HUES48 (cell line): Measurements from ENCODE around the gene DSE.

ENCODE experiments used
- H3K27ac ChIP-seq: one replicate; pipeline ENCODE4 v1.7.0; 2013; ENCODE audit warnings: low read depth, low read length, inconsistent platforms
- H3K27me3 ChIP-seq: 2 replicates; pipeline ENCODE4 v1.6.1; 2013; ENCODE audit warnings: mild to moderate bottlenecking, low read length; ENCODE audit not compliant: control insufficient read depth, insufficient read depth
- H3K36me3 ChIP-seq: 2 replicates; pipeline ENCODE4 v1.6.1; 2013; ENCODE audit warnings: low read length; ENCODE audit not compliant: control insufficient read depth, insufficient read depth
- H3K4me1 ChIP-seq: 2 replicates; pipeline ENCODE4 v1.6.1; 2013; ENCODE audit warnings: mild to moderate bottlenecking, low read length; ENCODE audit not compliant: control insufficient read depth, insufficient read depth
- H3K4me3 ChIP-seq: 2 replicates; pipeline ENCODE4 v1.5.1; 2013; ENCODE audit warnings: mild to moderate bottlenecking, low read depth, low read length
- H3K9ac ChIP-seq: 2 replicates; pipeline ENCODE4 v1.6.1; 2013; ENCODE audit warnings: mild to moderate bottlenecking, low read depth, low read length, moderate library complexity
- H3K9me3 ChIP-seq: 2 replicates; pipeline ENCODE4 v1.6.1; 2013; ENCODE audit warnings: low read length; ENCODE audit not compliant: control insufficient read depth, insufficient read depth

DSE gene

DNA sequence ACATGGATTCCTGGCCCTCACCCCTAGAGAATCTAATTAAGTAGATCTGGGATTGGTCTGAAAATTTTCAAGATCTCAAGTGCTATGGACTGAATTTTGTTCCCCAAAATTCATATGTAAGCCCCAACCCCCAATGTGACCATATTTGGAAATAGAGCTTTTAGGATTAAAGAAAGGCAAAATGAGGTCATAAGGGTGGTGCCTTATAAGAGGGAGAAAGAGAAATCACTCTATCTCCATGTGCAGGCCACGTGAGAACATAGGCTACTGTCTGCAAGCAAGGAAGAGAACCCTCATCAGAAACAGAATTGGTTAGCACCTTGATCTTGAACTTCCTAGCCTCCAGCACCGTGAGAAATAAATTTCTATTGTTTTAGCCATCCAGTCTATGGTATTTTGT lies 8.5 kb upstream of the DSE start:
- Histone ChIP-seq H3K27me3 (no peaks in the 10 kb centered on the region), H3K9ac (no peak overlapping the region), H3K9me3 (no peaks in the 10 kb centered on the region), H3K36me3 (no peaks in the 10 kb centered on the region), H3K4me3 (no peak overlapping the region), H3K4me1 (no peaks in the 10 kb centered on the region; the same call in 1 of the 2 replicates), H3K27ac (no peak overlapping the region)

DNA sequence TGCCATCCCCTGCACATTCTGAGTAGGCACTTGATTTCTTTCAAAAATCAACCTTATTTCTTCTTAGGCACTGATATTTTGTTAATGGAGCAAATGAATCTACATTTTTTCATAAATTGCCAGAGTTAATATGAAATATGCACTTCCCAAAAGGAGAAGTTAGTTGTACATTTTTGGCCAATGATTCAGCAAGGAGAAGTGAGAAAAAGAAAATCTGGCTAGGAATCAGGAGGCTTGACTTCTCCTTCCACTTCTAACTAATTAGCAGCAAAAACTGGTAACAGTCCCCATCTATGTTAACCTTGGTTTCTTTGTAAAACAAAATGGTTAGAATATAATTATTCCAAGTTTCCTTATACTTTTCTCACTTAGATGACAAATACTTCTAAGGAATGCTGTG lies 7.0 kb upstream of the DSE start:
- Histone ChIP-seq H3K27me3 (no peaks in the 10 kb centered on the region), H3K4me3 (no peak overlapping the region), H3K9ac (no peak overlapping the region), H3K4me1 (no peaks in the 10 kb centered on the region; the same call in 1 of the 2 replicates), H3K36me3 (no peaks in the 10 kb centered on the region), H3K9me3 (no peaks in the 10 kb centered on the region), H3K27ac (no peak overlapping the region)

DNA sequence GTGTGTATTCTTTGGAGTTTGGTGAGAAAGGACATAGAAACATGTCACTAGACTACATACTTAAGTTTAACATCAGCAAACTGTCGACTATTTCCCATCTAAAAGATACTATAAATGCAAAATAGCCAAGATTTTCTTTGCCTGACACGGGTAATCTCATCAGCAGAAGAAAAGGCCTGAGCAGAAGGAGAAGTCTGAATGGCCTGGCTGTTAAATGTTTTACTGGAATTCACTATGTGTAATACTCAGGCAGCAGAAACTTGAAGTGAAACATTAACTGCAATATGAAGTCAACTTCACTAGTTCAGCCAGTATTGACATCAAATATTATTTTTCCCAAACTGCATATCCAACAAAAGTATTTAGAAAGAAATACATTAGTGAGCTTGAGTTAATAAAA lies 6.4 kb upstream of the DSE start:
- no peaks in the 10 kb centered on the region for H3K36me3 ChIP-seq
- H3K9me3 ChIP-seq, result no peaks in the 10 kb centered on the region
- no peak overlapping the region for H3K4me3 ChIP-seq
- no peaks in the 10 kb centered on the region for H3K27me3 ChIP-seq
- no peak overlapping the region for H3K9ac ChIP-seq
- H3K4me1 ChIP-seq, result peaks cover under 1% of the 10 kb centered on the region; the same call in 1 of the 2 replicates
- no peak overlapping the region for H3K27ac ChIP-seq

DNA sequence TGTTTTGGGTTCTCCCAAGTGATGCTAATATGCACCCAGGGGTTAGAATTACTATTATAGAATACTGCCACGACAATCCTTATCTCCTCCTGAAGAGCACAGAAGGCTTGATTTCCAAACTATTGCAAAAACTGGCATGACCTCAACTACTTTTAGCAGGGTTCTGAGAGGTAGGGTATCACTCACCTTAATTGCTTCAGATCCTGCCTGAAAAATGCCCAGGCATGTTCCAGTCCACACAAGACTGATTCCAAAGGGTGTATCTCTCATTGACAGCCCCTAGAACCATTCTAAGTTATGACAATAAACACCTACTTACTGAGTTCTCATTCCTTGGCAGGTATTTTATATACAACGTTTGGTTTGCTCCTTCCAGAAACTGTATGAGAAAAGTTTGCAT lies 5.0 kb upstream of the DSE start:
- H3K9me3 ChIP-seq, result no peaks in the 10 kb centered on the region
- no peak overlapping the region for H3K4me3 ChIP-seq
- H3K27me3 ChIP-seq, result no peaks in the 10 kb centered on the region
- no peaks in the 10 kb centered on the region for H3K36me3 ChIP-seq
- H3K9ac ChIP-seq, result no peak overlapping the region
- H3K4me1 ChIP-seq, result peaks cover 9% of the 10 kb centered on the region
- no peak overlapping the region for H3K27ac ChIP-seq

GRCh38 chr6:116366740-116367275 lies 3.9 kb upstream of the DSE start:
- H3K9ac ChIP-seq, result no peak overlapping the region
- no peak overlapping the region for H3K27ac ChIP-seq
- no peaks in the 10 kb centered on the region for H3K36me3 ChIP-seq
- H3K27me3 ChIP-seq, result no peaks in the 10 kb centered on the region
- H3K4me1 ChIP-seq, result peaks cover 9% of the 10 kb centered on the region
- no peak overlapping the region for H3K4me3 ChIP-seq
- no peaks in the 10 kb centered on the region for H3K9me3 ChIP-seq

GRCh38 chr6:116369540-116369939 lies 1.2 kb upstream of the DSE start:
- Histone ChIP-seq H3K27me3 (no peaks in the 10 kb centered on the region), H3K36me3 (no peaks in the 10 kb centered on the region), H3K9me3 (no peaks in the 10 kb centered on the region), H3K9ac (no peak overlapping the region), H3K27ac (no peak overlapping the region), H3K4me3 (peak overlapping the region; percentile 93), H3K4me1 (peaks cover 13% of the 10 kb centered on the region)

GRCh38 chr6:116369964-116370759 lies 585 bp upstream of the DSE start:
- no peaks in the 10 kb centered on the region for H3K9me3 ChIP-seq
- H3K9ac ChIP-seq, result peak overlapping the region; percentile 56; the same call in 1 of the 2 replicates
- H3K27me3 ChIP-seq, result no peaks in the 10 kb centered on the region

DNA sequence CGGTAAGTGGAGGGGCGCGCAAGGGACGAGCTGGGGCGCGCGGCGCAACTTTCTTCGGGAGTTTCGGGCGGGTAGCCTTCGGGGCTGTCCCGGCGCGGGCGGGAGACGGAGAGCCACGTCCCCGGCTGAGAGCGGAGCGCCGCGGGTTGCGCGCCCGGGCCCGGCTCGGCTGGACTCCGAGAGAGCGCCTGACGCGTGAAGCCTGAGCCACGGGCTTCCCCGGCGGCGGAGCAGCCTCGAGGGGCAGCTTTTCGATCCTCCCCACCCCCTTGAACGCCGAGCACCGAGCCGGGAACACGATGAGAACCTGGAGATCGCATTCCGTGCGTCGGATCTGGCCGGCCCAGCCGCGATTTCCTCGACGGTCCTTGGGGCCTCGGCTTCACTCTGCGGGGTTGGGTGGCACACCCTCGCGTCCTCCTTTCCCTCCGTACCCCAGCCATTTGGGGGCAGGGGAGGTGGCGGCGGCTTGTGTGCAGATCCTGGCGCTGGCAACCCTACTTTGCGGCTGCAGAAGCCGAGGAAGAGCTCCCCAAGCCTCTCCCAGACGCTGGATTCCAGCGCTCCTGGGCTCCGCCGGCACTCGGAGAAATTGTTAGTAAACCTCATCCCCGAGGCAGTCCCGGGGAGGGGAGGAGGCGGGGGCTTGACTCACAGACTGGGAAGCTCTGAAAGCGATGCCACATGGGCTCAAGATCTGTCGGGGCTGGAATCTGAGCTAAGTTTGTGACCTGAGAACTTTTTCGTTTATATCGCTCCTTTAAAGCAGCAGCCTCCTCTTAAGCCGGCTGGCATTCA lies 572 bp downstream of the DSE start:
- no peaks in the 10 kb centered on the region for H3K27me3 ChIP-seq
- no peaks in the 10 kb centered on the region for H3K36me3 ChIP-seq
- H3K9ac ChIP-seq, result peak overlapping the region; percentile 86
- H3K4me3 ChIP-seq, result peak overlapping the region; percentile 93
- peaks cover 18% of the 10 kb centered on the region for H3K4me1 ChIP-seq
- no peaks in the 10 kb centered on the region for H3K9me3 ChIP-seq
- H3K27ac ChIP-seq, result peak overlapping the region; percentile 84

More at GRCh38 chr6:116369964-116370759, 585 bp upstream of the DSE start:
- peak overlapping the region; percentile 93 for H3K4me3 ChIP-seq
- peaks cover 13% of the 10 kb centered on the region for H3K4me1 ChIP-seq
- H3K36me3 ChIP-seq, result no peaks in the 10 kb centered on the region
- peak overlapping the region; percentile 84 for H3K27ac ChIP-seq

- H3K9me3 ChIP-seq, result no peaks in the 10 kb centered on the region
- H3K4me3 ChIP-seq, result peak overlapping the region; percentile 93
- H3K9ac ChIP-seq, result peak overlapping the region; percentile 86
- peak overlapping the region; percentile 84 for H3K27ac ChIP-seq
- H3K36me3 ChIP-seq, result no peaks in the 10 kb centered on the region
- no peaks in the 10 kb centered on the region for H3K27me3 ChIP-seq
- H3K4me1 ChIP-seq, result peaks cover 24% of the 10 kb centered on the region
These were observed 1.1 kb downstream of the DSE start for GRCh38 chr6:116371918-116372209.

DNA sequence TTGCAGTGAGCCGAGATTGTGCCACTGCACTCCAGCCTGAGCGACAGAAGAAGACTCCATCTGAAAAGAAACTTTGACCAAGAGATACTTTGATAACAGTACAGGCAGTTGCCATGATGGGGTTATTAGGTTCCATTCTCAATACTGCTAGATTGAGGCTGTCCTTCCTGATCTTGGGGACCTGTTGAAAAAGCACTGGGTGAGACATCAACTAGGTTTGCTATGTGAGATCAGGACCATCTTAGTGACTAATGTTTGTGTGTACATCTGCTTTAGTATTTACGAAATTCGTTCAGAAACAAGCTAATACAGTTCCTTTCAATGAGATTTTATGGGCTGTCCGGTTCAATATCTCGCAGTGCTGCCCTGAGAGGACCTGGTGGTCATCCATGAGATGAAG lies 2.6 kb downstream of the DSE start:
- Histone ChIP-seq H3K4me3 (no peak overlapping the region), H3K9ac (no peak overlapping the region), H3K4me1 (peaks cover 37% of the 10 kb centered on the region), H3K9me3 (no peaks in the 10 kb centered on the region), H3K36me3 (no peaks in the 10 kb centered on the region), H3K27ac (no peak overlapping the region), H3K27me3 (no peaks in the 10 kb centered on the region)

DNA sequence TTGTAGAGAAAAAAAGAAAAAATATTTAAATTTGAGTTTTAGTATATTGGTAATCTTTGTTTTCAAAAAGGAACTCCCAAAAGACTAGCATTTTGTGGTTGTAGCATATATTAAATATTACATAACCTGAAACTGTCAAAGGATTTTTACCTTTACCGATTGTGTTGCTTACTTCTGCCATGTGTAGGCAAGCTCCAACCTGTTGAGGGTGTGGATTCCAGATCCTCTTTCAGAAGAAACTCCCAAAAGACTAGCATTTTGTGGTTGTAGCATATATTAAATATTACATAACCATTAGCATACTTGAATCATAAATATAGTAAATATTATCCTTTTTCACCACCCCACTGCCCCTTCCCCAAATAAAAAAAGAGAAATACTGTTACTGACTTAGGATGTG lies 3.2 kb downstream of the DSE start:
- Histone ChIP-seq H3K27ac (no peak overlapping the region), H3K27me3 (no peaks in the 10 kb centered on the region), H3K4me1 (peaks cover 41% of the 10 kb centered on the region), H3K9me3 (no peaks in the 10 kb centered on the region), H3K4me3 (no peak overlapping the region), H3K9ac (no peak overlapping the region), H3K36me3 (no peaks in the 10 kb centered on the region)
